GM12878 (cell line): ENCODE results near the gene SNAPC2. TPM values are rescaled to one million over a fixed set of nuclear protein-coding genes. Genes with fewer than 3 reads are reported as not detected.

Experiments
- CBX5 ChIP-seq: sonication (generic); IDR thresholded peaks from 2 replicates; pipeline ENCODE4 v1.6.1; 2016; ENCODE audit warnings: low read depth, moderate library complexity, mild to moderate bottlenecking, inconsistent platforms
- CHD2 ChIP-seq: IDR thresholded peaks from 2 replicates; pipeline ENCODE4 v1.6.1; 2011; ENCODE audit warnings: low read depth, low read length, improper control_type of control experiment, borderline replicate concordance
- CHD4 ChIP-seq: fragments of 200-600 bp; sonication (generic); IDR thresholded peaks from 2 replicates; pipeline ENCODE4 v1.6.1; 2016; ENCODE audit warnings: mild to moderate bottlenecking
- ETV6 ChIP-seq, 2 experiments: fragments of 450-650 bp in 1 of 2; IDR thresholded peaks in 1 of 2; conservative IDR thresholded peaks in 1 of 2; 2 replicates each; pipeline ENCODE4 v1.6.1; 2014; ENCODE audit warnings: antibody characterized with exemption in 1 of 2, borderline replicate concordance in 1 of 2, low read depth in 1 of 2, mild to moderate bottlenecking in 1 of 2, moderate library complexity in 1 of 2
- JUND ChIP-seq: IDR thresholded peaks from 2 replicates; pipeline ENCODE4 v1.6.1; 2012; ENCODE audit warnings: low read depth, mild to moderate bottlenecking, low read length, improper control_type of control experiment, moderate library complexity
- MEF2A ChIP-seq: IDR thresholded peaks from 2 replicates; pipeline ENCODE4 v1.6.1; 2011; ENCODE audit warnings: low read depth, mild to moderate bottlenecking, low read length, moderate library complexity; ENCODE audit not compliant: insufficient read depth
- NFYB ChIP-seq: IDR thresholded peaks from 2 replicates; pipeline ENCODE4 v1.6.1; 2011; ENCODE audit warnings: low read depth, mild to moderate bottlenecking, low read length, improper control_type of control experiment, moderate library complexity; ENCODE audit not compliant: insufficient read depth
- PKNOX1 ChIP-seq: fragments of 450-650 bp; IDR thresholded peaks from 2 replicates; pipeline ENCODE4 v1.6.1; 2016; ENCODE audit warnings: mild to moderate bottlenecking
- RELA ChIP-seq: fragments of 450-650 bp; IDR thresholded peaks from 2 replicates; pipeline ENCODE4 v1.8.0; 2014; ENCODE audit warnings: borderline replicate concordance; ENCODE audit not compliant: partially characterized antibody
- RFX5 ChIP-seq: IDR thresholded peaks from 2 replicates; pipeline ENCODE4 v1.6.1; 2011; ENCODE audit warnings: low read depth, low read length, improper control_type of control experiment
- SIX5 ChIP-seq: IDR thresholded peaks from 2 replicates; pipeline ENCODE4 v1.6.1; 2011; ENCODE audit warnings: mild to moderate bottlenecking, low read depth, low read length, moderate library complexity; ENCODE audit not compliant: severe bottlenecking
- SUPT20H ChIP-seq: IDR thresholded peaks from 2 replicates; pipeline ENCODE4 v1.6.1; 2011; ENCODE audit warnings: low read depth, mild to moderate bottlenecking, low read length, moderate library complexity, borderline replicate concordance; ENCODE audit not compliant: control insufficient read depth
- TCF7 ChIP-seq: IDR thresholded peaks from 2 replicates; pipeline ENCODE4 v1.6.1; 2014; ENCODE audit warnings: antibody characterized with exemption, borderline replicate concordance
- polyA plus RNA-seq, 11 experiments: library from polyadenylated mRNA; depleted of rRNA in 4 of 11; unstranded in 6 of 11; stranded (reverse) in 5 of 11; fragments of >200 nt; fragmentation: Nextera tagmentation in 4 of 11; fragmentation: Illumina TruSeq in 1 of 11; extraction: Ambion mirVana in 4 of 11; extraction: Trizol in 1 of 11; gene quantifications; 1 replicate in 1 of 11; 2 replicates in 10 of 11; pipeline versions ENCODE4 v1.2.1 to v1.2.3, GENCODE V29; 2011 to 2016; ENCODE audit warnings: inconsistent platforms in 2 of 11, missing spikeins in 2 of 11, low read depth in 1 of 11
- total RNA-seq, 4 experiments: library from RNA; depleted of rRNA in 3 of 4; stranded (reverse); fragments of >200 nt in 3 of 4; fragmentation: Illumina TruSeq in 1 of 4; extraction: Trizol in 1 of 4; gene quantifications; 2 replicates each; pipeline versions ENCODE4 v1.2.1 to v1.2.3, GENCODE V29; 2013 to 2021
- TF ChIP-seq, protein P1 (sequence below): fragments of 450-650 bp; conservative IDR thresholded peaks from 2 replicates; pipeline ENCODE4 v1.6.1; 2017; ENCODE audit warnings: mild to moderate bottlenecking, moderate library complexity

The SNAPC2 gene
- total and polyA plus RNA-seq, 10 of the 15 experiments (the other 5 are each of a cell fraction or from before 2014, with no cell fraction given): 0.19 to 20.8 (median 12.6) TPM

DNA sequence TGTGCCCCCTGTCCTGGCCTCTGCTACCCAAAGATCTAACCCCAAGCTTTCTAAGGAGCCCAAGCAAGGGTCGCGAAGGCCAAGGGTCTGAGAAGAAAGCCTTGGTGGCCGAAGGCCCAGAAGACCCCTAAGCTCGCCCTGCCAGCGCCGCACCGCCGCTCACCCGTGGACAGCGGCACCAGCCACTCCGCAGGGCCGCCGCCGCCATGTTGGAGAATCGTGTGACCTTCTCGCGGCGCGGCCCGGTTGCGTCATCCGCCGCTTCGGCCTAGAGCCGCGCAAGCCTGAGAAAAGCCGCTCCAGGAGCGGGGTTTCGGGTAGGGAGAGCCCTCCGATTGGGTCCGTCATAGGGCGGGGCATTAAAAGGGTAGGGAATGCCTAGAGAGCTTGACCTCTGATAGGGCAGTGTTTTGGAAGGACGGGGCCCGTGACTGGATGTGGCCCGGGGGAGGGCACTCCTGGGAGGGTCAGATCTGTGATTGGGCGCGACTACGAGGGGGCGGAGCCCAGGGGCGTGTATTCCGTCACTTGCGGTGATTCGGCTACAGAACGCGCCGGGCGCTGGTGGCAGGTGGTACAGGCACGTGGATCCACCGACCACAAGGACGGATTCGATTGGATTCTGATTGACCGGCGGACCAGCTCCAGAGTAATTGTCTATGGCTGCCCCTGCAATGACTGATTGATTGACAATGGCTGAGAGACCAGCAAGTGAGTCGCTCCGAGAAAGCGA lies 23.5 kb downstream of the SNAPC2 start, which contains the start of gene TIMM44 (continued):
- TF ChIP-seq CBX5 (no peak), CHD4 (no peak), MEF2A (no peak), PKNOX1 (peak; percentile 96), NFYB (peak; percentile 82), RFX5 (peak; percentile 63; the same call in 1 of the 2 replicates), SUPT20H (no peak), JUND (peak; percentile 64; the same call in 1 of the 2 replicates), SIX5 (peak; percentile 44), RELA (peak; percentile 9), ETV6 (conservative IDR thresholded peaks at IDR 0.05 in 1 of 2, IDR thresholded peaks at IDR 0.05 in 1 of 2; ENCODE audit: borderline replicate concordance in 1 of 2, low read depth in 1 of 2) (no peak), TCF7 (no peak), CHD2 (peak; percentile 78; the same call in 1 of the 2 replicates)
- TF ChIP-seq, protein P1, sequence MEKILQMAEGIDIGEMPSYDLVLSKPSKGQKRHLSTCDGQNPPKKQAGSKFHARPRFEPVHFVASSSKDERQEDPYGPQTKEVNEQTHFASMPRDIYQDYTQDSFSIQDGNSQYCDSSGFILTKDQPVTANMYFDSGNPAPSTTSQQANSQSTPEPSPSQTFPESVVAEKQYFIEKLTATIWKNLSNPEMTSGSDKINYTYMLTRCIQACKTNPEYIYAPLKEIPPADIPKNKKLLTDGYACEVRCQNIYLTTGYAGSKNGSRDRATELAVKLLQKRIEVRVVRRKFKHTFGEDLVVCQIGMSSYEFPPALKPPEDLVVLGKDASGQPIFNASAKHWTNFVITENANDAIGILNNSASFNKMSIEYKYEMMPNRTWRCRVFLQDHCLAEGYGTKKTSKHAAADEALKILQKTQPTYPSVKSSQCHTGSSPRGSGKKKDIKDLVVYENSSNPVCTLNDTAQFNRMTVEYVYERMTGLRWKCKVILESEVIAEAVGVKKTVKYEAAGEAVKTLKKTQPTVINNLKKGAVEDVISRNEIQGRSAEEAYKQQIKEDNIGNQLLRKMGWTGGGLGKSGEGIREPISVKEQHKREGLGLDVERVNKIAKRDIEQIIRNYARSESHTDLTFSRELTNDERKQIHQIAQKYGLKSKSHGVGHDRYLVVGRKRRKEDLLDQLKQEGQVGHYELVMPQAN: peak; percentile 96
